ENCODE data around the gene SYPL1. TPM values are rescaled to one million over a fixed set of nuclear protein-coding genes. Genes with fewer than 3 reads are reported as not detected.

Gene SYPL1
- total RNA-seq, 1 experiment from 2014 or later = 39.2 TPM

DNA sequence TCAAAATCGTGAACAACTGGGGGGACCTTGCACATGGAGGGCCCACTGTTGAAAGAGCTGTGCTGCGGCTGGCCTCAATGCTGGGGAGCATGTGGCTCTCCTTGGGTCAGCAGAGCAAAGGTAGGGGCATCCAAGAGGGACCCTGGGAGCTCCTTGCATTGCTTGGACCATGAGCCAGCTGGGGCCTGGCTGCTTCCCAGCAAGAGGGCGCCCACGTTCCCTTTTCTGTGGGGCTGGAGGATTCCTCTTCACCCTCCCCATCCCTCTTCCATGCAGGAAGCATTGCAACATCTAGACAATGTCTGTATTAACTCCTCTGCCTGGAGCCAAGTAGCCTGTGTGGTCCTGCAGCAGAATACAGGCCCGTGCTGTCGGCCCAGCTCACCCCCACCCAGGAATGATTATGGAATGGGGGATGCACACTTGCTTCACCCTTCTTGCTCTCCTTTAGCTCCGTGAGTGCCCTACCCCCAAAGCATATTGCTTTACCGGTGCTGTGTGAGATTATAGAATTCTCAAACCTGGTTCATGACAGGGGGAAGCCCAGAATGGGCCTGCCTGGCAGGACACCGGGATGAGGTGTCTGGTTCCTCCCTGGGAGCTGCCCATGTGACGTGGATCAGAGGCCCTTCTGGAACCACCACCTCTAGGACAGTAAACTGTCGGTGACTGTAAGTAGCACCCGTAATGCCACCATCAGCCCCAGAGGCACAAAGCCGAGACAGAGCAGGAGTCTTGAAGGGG, 61.9 kb downstream of the SYPL1 start:
- Histone ChIP-seq H3K79me2 (ENCODE audit: insufficient read depth, low read length) (no peaks in the 10 kb centered on the region), H3K56ac (ENCODE audit: insufficient read length, low read depth, low read length) (no peak overlapping the region), H4K5ac (ENCODE audit: insufficient read length, low read depth, low read length) (no peak overlapping the region), H2BK120ac (ENCODE audit: low read depth, low read length, poor library complexity, severe bottlenecking) (no peak overlapping the region), H3K14ac (ENCODE audit: insufficient read depth, low read length) (no peak overlapping the region), H3K4me1 (ENCODE audit: insufficient read depth, low read length) (no peaks in the 10 kb centered on the region), H3K9ac (ENCODE audit: extremely low read depth, insufficient read length, low read length) (no peak overlapping the region), H3K4me2 (ENCODE audit: insufficient read depth, insufficient read length, low read length) (no peak overlapping the region), H3K18ac (ENCODE audit: insufficient read length, low read depth, low read length) (no peak overlapping the region), H3K27me3 (ENCODE audit: insufficient read depth, low read length) (no peaks in the 10 kb centered on the region), H3K23ac (ENCODE audit: insufficient read length, low read depth, low read length) (no peak overlapping the region), H3K23me2 (ENCODE audit: insufficient read length, low read depth, low read length, poor library complexity, severe bottlenecking) (no peaks in the 10 kb centered on the region), H3K9me3 (ENCODE audit: control insufficient read depth, low read depth, low read length) (peaks cover 9% of the 10 kb centered on the region), H4K20me1 (ENCODE audit: control insufficient read depth, insufficient read depth, insufficient read length) (no peaks in the 10 kb centered on the region), H3K4ac (ENCODE audit: low read depth, low read length) (no peak overlapping the region), H2AFZ (ENCODE audit: low read length) (no peak overlapping the region), H4K8ac (replicated peaks; ENCODE audit: insufficient read length, low read depth, low read length) (no peak overlapping the region), H3K79me1 (ENCODE audit: insufficient read depth, low read depth, low read length, poor library complexity, severe bottlenecking) (no peaks in the 10 kb centered on the region), H4K91ac (ENCODE audit: insufficient read length, low read depth, low read length) (no peak overlapping the region), H3K27ac (ENCODE audit: insufficient read length, low read depth, low read length) (no peak overlapping the region), H2BK5ac (ENCODE audit: insufficient read length, low read length) (no peak overlapping the region), H2AK5ac (ENCODE audit: insufficient read length, low read length) (no peak overlapping the region), H2BK15ac (ENCODE audit: low read depth, low read length) (no peak overlapping the region), H2BK12ac (ENCODE audit: insufficient read length, low read depth, low read length) (no peak overlapping the region), H3T11ph (ENCODE audit: low read length) (no peak overlapping the region), H2BK20ac (ENCODE audit: low read depth, low read length, poor library complexity, severe bottlenecking) (no peak overlapping the region)
- H3K9me3 Mint-ChIP-seq = peaks cover 3% of the 10 kb centered on the region in 2 experiments; a peak in 2 of 5 replicates
- TF ChIP-seq, protein P1, sequence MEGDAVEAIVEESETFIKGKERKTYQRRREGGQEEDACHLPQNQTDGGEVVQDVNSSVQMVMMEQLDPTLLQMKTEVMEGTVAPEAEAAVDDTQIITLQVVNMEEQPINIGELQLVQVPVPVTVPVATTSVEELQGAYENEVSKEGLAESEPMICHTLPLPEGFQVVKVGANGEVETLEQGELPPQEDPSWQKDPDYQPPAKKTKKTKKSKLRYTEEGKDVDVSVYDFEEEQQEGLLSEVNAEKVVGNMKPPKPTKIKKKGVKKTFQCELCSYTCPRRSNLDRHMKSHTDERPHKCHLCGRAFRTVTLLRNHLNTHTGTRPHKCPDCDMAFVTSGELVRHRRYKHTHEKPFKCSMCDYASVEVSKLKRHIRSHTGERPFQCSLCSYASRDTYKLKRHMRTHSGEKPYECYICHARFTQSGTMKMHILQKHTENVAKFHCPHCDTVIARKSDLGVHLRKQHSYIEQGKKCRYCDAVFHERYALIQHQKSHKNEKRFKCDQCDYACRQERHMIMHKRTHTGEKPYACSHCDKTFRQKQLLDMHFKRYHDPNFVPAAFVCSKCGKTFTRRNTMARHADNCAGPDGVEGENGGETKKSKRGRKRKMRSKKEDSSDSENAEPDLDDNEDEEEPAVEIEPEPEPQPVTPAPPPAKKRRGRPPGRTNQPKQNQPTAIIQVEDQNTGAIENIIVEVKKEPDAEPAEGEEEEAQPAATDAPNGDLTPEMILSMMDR (conservative IDR thresholded peaks at IDR 0.05) = peak; percentile 42; the same call in 1 of the 3 replicates
- peaks cover 9% of the 10 kb centered on the region for H3K27me3 Mint-ChIP-seq (ENCODE audit: low read depth)
- peaks cover 5 to 12% of the 10 kb centered on the region in 2 experiments for H3K4me1 Mint-ChIP-seq
- no CpG with 5 or more reads among the region's 13 CpGs for WGBS (ENCODE audit: extremely low coverage, insufficient read length, low lambda C conversion rate)
- no peak overlapping the region for H3K4me3 Mint-ChIP-seq
- H3K27ac Mint-ChIP-seq = no peak overlapping the region
- peak; percentile 58 for DNase-seq
- H3K36me3 Mint-ChIP-seq (ENCODE audit: insufficient read depth in 1 of 3, low read depth in 3 of 3) = no peaks in the 10 kb centered on the region

Measured in H9 (cell line).